ENCODE data around the gene SND1.

DNA sequence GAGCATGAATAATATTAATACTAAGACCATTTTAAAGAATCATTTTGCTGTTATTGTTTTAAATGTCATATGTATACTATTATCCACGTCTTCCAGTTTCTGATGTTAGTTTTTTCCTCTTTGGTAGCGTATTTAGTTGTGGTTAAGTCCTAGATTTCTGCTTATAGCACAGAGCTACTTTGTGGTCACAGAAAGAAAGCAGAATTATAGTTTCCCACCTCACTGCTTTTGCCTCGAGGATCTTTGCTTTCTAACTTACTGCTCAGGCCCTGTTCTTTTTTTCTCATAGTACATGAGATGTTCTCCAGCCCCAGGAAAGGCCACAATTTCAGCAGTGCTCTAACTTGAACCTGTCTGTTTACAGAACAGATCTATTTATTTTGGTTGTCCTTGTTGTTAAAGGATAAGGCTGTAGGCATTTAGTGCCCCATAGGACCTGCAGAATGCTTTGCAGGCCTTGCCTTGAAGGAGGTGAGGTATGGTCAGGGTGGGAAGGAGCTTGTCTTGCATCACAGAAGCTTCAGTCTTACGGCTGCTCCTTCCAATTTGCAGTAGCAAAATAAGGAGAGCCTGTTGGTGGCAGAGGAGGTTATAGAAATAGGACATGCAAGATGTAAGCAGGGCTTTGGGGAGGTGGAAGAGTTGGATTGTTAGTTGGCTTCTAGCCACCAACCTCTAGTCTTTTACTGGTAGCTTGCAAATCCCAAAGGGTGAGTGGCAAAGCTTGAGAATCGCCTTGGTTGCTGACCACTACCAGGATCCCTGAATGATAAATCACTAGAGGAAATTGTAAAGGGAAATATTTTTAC lies 250.1 kb downstream of the SND1 start:
- TF ChIP-seq SPI1 (IDR thresholded peaks at IDR 0.05; ENCODE audit: borderline replicate concordance, low read depth) (no peak), POLR2AphosphoS5 (IDR thresholded peaks at IDR 0.05; ENCODE audit: low read depth) (no peak)
- TF ChIP-seq, protein P1, sequence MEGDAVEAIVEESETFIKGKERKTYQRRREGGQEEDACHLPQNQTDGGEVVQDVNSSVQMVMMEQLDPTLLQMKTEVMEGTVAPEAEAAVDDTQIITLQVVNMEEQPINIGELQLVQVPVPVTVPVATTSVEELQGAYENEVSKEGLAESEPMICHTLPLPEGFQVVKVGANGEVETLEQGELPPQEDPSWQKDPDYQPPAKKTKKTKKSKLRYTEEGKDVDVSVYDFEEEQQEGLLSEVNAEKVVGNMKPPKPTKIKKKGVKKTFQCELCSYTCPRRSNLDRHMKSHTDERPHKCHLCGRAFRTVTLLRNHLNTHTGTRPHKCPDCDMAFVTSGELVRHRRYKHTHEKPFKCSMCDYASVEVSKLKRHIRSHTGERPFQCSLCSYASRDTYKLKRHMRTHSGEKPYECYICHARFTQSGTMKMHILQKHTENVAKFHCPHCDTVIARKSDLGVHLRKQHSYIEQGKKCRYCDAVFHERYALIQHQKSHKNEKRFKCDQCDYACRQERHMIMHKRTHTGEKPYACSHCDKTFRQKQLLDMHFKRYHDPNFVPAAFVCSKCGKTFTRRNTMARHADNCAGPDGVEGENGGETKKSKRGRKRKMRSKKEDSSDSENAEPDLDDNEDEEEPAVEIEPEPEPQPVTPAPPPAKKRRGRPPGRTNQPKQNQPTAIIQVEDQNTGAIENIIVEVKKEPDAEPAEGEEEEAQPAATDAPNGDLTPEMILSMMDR (IDR thresholded peaks at IDR 0.05; ENCODE audit: insufficient read depth, low read length), result no peak

Measured in HL-60 (cell line).